ENCODE results near the gene COL6A3.

DNA sequence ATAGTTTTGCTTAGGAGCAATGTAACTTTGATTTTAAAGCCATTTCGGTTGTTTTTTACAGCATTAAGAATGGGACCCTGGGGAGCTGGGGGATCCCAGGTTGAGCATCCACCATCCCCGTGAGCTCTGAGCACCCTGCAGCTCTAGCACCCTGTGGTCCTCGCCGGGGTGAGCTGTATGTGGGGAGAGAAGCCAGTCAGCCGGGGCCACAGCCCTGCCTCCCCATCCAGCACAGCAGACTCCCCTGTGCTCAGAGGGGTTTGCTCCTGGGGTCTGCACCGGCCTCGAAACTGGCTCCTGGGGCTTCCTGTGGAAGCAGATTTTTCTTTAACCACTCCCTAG is 1.3 kb downstream of the COL6A3 start:
- TF ChIP-seq NRF1 (IDR thresholded peaks at IDR 0.05; ENCODE audit: low read depth, low read length) (no peak), CTCF (IDR thresholded peaks at IDR 0.05) (no peak), POLR2AphosphoS5 (IDR thresholded peaks at IDR 0.05; ENCODE audit: low read depth, low read length) (no peak)

Data from SK-N-SH (cell line).